SK-N-SH (cell line): ENCODE results near the gene NR6A1.
A peak's percentile ranks its signal among the peaks of the same experiment; 100 is the strongest.

ENCODE experiments used
- CTCF ChIP-seq: fragments of 200-600 bp; sonication (generic); IDR thresholded peaks from 2 replicates; pipeline ENCODE4 v1.6.1; 2017; ENCODE audit warnings: antibody characterized with exemption, mild to moderate bottlenecking, moderate library complexity
- EP300 ChIP-seq, 2 experiments: IDR thresholded peaks; 2 replicates each; pipeline versions ENCODE4 v1.4.0 to v1.6.1; 2012; ENCODE audit warnings: borderline replicate concordance in 1 of 2, low read depth in 1 of 2, low read length in 1 of 2
- EZH2phosphoT487 ChIP-seq: fragments of 200-600 bp; sonication (generic); IDR thresholded peaks from 2 replicates; pipeline ENCODE4 v1.6.1; 2017; ENCODE audit warnings: low read depth, mixed run types, mild to moderate bottlenecking, antibody characterized with exemption, moderate library complexity, borderline replicate concordance
- FOXJ3 ChIP-seq: sonication (generic); formaldehyde crosslinking; IDR thresholded peaks from 2 replicates; pipeline ENCODE4 v1.5.1; 2020; ENCODE audit warnings: mild to moderate bottlenecking, missing genetic modification reagents
- GABPA ChIP-seq: IDR thresholded peaks from 2 replicates; pipeline ENCODE4 v1.4.0; 2012; ENCODE audit warnings: low read depth, mild to moderate bottlenecking
- MAX ChIP-seq: IDR thresholded peaks from 2 replicates; pipeline ENCODE4 v1.4.0; 2012; ENCODE audit warnings: low read depth
- POLR2AphosphoS5 ChIP-seq: IDR thresholded peaks from 2 replicates; pipeline ENCODE4 v1.6.1; 2012; ENCODE audit warnings: low read depth, low read length
- RFX5 ChIP-seq: IDR thresholded peaks from 2 replicates; pipeline ENCODE4 v1.6.1; 2012; ENCODE audit warnings: mild to moderate bottlenecking, improper control_type of control experiment, low read length
- RXRA ChIP-seq: IDR thresholded peaks from 2 replicates; pipeline ENCODE4 v1.4.0; 2012; ENCODE audit warnings: low read depth, mild to moderate bottlenecking, borderline replicate concordance
- TCF12 ChIP-seq: IDR thresholded peaks from 2 replicates; pipeline ENCODE4 v1.4.0; 2012
- USF2 ChIP-seq: fragments of 150-350 bp; IDR thresholded peaks from 2 replicates; pipeline ENCODE4 v1.6.1; 2017; ENCODE audit warnings: antibody characterized with exemption, low read length, low read depth, borderline replicate concordance
- YY1 ChIP-seq: IDR thresholded peaks from 2 replicates; pipeline ENCODE4 v1.4.0; 2012; ENCODE audit warnings: low read depth, mild to moderate bottlenecking

GRCh38 chr9:124660341-124660801, 110.7 kb downstream of the NR6A1 start:
- TF ChIP-seq POLR2AphosphoS5 (peak; percentile 40), RFX5 (no peak), CTCF (no peak), EP300 (IDR thresholded peaks at IDR 0.05; ENCODE audit: borderline replicate concordance in 1 of 2, low read depth in 1 of 2, low read length in 1 of 2) (no peak), YY1 (peak; percentile 65; the same call in 1 of the 2 replicates), USF2 (no peak), MAX (peak; percentile 52; the same call in 1 of the 2 replicates), FOXJ3 (no peak), EZH2phosphoT487 (no peak), RXRA (no peak), GABPA (no peak), TCF12 (no peak)
